ENCODE results near the gene FAM120A.

The FAM120A gene

GRCh38 chr9:93574091-93574899 lies 122.8 kb downstream of the FAM120A start:
- Histone ChIP-seq H2BK12ac (ENCODE audit: low read length) (no peak overlapping the region), H3K14ac (ENCODE audit: low read length) (no peak overlapping the region), H3K4ac (ENCODE audit: low read length) (no peak overlapping the region), H4K91ac (ENCODE audit: low read depth, low read length, poor library complexity) (no peak overlapping the region), H3K9me3 (replicated peaks in 1 of 2; ENCODE audit: control insufficient read depth in 2 of 2, insufficient read depth in 1 of 2, low read depth in 1 of 2, low read length in 2 of 2) (peaks cover 0 to 19% of the 10 kb centered on the region in 2 donors), H2BK15ac (ENCODE audit: low read length) (no peak overlapping the region), H4K8ac (ENCODE audit: low read depth, low read length) (no peak overlapping the region), H3K4me1 (ENCODE audit: control insufficient read depth in 2 of 2, insufficient read depth in 1 of 2, low read depth in 1 of 2, low read length in 2 of 2) (peaks cover 10 to 11% of the 10 kb centered on the region in 2 donors), H3K27me3 (ENCODE audit: control insufficient read depth in 3 of 3, insufficient read depth in 3 of 3, low read depth in 1 of 3, low read length in 3 of 3) (no peaks in the 10 kb centered on the region), H3K79me1 (ENCODE audit: low read depth, low read length) (peaks cover 15% of the 10 kb centered on the region), H3K4me2 (ENCODE audit: insufficient read depth, low read length, poor library complexity, severe bottlenecking) (no peak overlapping the region), H3K9ac (ENCODE audit: low read depth, low read length, poor library complexity) (no peak overlapping the region), H3K27ac (replicated peaks; ENCODE audit: low read length) (no peak overlapping the region), H2AK5ac (ENCODE audit: low read depth, low read length) (no peak overlapping the region), H3K4me3 (ENCODE audit: low read length in 2 of 2) (no peak overlapping the region), H3K36me3 (replicated peaks in 1 of 2; ENCODE audit: control insufficient read depth in 2 of 2, insufficient read depth in 2 of 2, low read length in 2 of 2) (peaks cover 0 to 2% of the 10 kb centered on the region in 2 donors), H3K23ac (ENCODE audit: low read depth, low read length, poor library complexity) (no peak overlapping the region), H2AFZ (ENCODE audit: low read length) (no peak overlapping the region), H2BK120ac (ENCODE audit: low read depth, low read length) (no peak overlapping the region), H3K18ac (ENCODE audit: low read length) (no peak overlapping the region), H2BK5ac (ENCODE audit: low read length) (no peak overlapping the region)
- DNase-seq (ENCODE audit: low spot score) = no peak
- WGBS, 2 donors (ENCODE audit: extremely low coverage in 2 of 2, insufficient read length in 2 of 2, insufficient replicate concordance in 1 of 2) = no CpG with 5 or more reads among the region's 9 CpGs

- H3K4ac ChIP-seq (ENCODE audit: low read length) = no peak overlapping the region
- peak overlapping the region; percentile 30 for H2BK12ac ChIP-seq (ENCODE audit: low read length)
- no CpG with 5 or more reads among the region's 30 CpGs for WGBS, 2 donors (ENCODE audit: extremely low coverage in 2 of 2, insufficient read length in 2 of 2, insufficient replicate concordance in 1 of 2)
- H4K91ac ChIP-seq (ENCODE audit: low read depth, low read length, poor library complexity) = peak overlapping the region; percentile 96
- H3K14ac ChIP-seq (ENCODE audit: low read length) = peak overlapping the region; percentile 94
- no peak for DNase-seq (ENCODE audit: low spot score)
- peak overlapping the region; percentile 95 for H3K4me2 ChIP-seq (ENCODE audit: insufficient read depth, low read length, poor library complexity, severe bottlenecking)
- peak overlapping the region; percentile 75 for H3K23ac ChIP-seq (ENCODE audit: low read depth, low read length, poor library complexity)
- H3K4me3 ChIP-seq (ENCODE audit: low read length in 2 of 2) = peak overlapping the region; percentile 88 to 93
- H2BK15ac ChIP-seq (ENCODE audit: low read length) = peak overlapping the region; percentile 54
- peak overlapping the region; percentile 89 for H3K9ac ChIP-seq (ENCODE audit: low read depth, low read length, poor library complexity)
- H2BK5ac ChIP-seq (ENCODE audit: low read length) = peak overlapping the region; percentile 62
- H3K27me3 ChIP-seq (ENCODE audit: control insufficient read depth in 3 of 3, insufficient read depth in 3 of 3, low read depth in 1 of 3, low read length in 3 of 3) = no peaks in the 10 kb centered on the region
- no peak overlapping the region for H3K27ac ChIP-seq (replicated peaks; ENCODE audit: low read length)
- H3K79me1 ChIP-seq (ENCODE audit: low read depth, low read length) = peaks cover 17% of the 10 kb centered on the region
- H3K9me3 ChIP-seq (replicated peaks in 1 of 2; ENCODE audit: control insufficient read depth in 2 of 2, insufficient read depth in 1 of 2, low read depth in 1 of 2, low read length in 2 of 2) = peaks cover 0 to 19% of the 10 kb centered on the region in 2 donors
- peak overlapping the region; percentile 68 for H2BK120ac ChIP-seq (ENCODE audit: low read depth, low read length)
- H2AK5ac ChIP-seq (ENCODE audit: low read depth, low read length) = peak overlapping the region; percentile 93
- peaks cover 0 to 2% of the 10 kb centered on the region in 2 donors for H3K36me3 ChIP-seq (replicated peaks in 1 of 2; ENCODE audit: control insufficient read depth in 2 of 2, insufficient read depth in 2 of 2, low read length in 2 of 2)
- H2AFZ ChIP-seq (ENCODE audit: low read length) = peak overlapping the region; percentile 94
- H3K4me1 ChIP-seq (ENCODE audit: control insufficient read depth in 2 of 2, insufficient read depth in 1 of 2, low read depth in 1 of 2, low read length in 2 of 2) = peaks cover 10 to 11% of the 10 kb centered on the region in 2 donors
- peak overlapping the region; percentile 96 for H3K18ac ChIP-seq (ENCODE audit: low read length)
- H4K8ac ChIP-seq (ENCODE audit: low read depth, low read length) = no peak overlapping the region
Measured at GRCh38 chr9:93574900-93575795, 123.7 kb downstream of the FAM120A start.

GRCh38 chr9:93575796-93576257 lies 124.3 kb downstream of the FAM120A start:
- Histone ChIP-seq H3K27me3 (ENCODE audit: control insufficient read depth in 3 of 3, insufficient read depth in 3 of 3, low read depth in 1 of 3, low read length in 3 of 3) (no peaks in the 10 kb centered on the region), H3K9ac (ENCODE audit: low read depth, low read length, poor library complexity) (peak overlapping the region; percentile 89), H2BK12ac (ENCODE audit: low read length) (no peak overlapping the region), H2BK120ac (ENCODE audit: low read depth, low read length) (peak overlapping the region; percentile 68), H3K4ac (ENCODE audit: low read length) (no peak overlapping the region), H2AFZ (ENCODE audit: low read length) (peak overlapping the region; percentile 94), H3K36me3 (replicated peaks in 1 of 2; ENCODE audit: control insufficient read depth in 2 of 2, insufficient read depth in 2 of 2, low read length in 2 of 2) (peaks cover 0 to 2% of the 10 kb centered on the region in 2 donors), H3K4me2 (ENCODE audit: insufficient read depth, low read length, poor library complexity, severe bottlenecking) (peak overlapping the region; percentile 95), H3K27ac (replicated peaks; ENCODE audit: low read length) (no peak overlapping the region), H2BK5ac (ENCODE audit: low read length) (peak overlapping the region; percentile 62), H3K79me1 (ENCODE audit: low read depth, low read length) (peaks cover 18% of the 10 kb centered on the region), H3K9me3 (replicated peaks in 1 of 2; ENCODE audit: control insufficient read depth in 2 of 2, insufficient read depth in 1 of 2, low read depth in 1 of 2, low read length in 2 of 2) (peaks cover 0 to 13% of the 10 kb centered on the region in 2 donors), H3K4me1 (ENCODE audit: control insufficient read depth in 2 of 2, insufficient read depth in 1 of 2, low read depth in 1 of 2, low read length in 2 of 2) (peaks cover 11 to 12% of the 10 kb centered on the region in 2 donors), H4K91ac (ENCODE audit: low read depth, low read length, poor library complexity) (no peak overlapping the region), H3K14ac (ENCODE audit: low read length) (peak overlapping the region; percentile 94), H3K18ac (ENCODE audit: low read length) (peak overlapping the region; percentile 96), H2BK15ac (ENCODE audit: low read length) (no peak overlapping the region), H3K23ac (ENCODE audit: low read depth, low read length, poor library complexity) (peak overlapping the region; percentile 75), H3K4me3 (ENCODE audit: low read length in 2 of 2) (peak overlapping the region; percentile 88 to 93), H2AK5ac (ENCODE audit: low read depth, low read length) (peak overlapping the region; percentile 93), H4K8ac (ENCODE audit: low read depth, low read length) (no peak overlapping the region)
- peak; percentile 6 for DNase-seq (ENCODE audit: low spot score)
- WGBS, 2 donors (ENCODE audit: extremely low coverage in 2 of 2, insufficient read length in 2 of 2, insufficient replicate concordance in 1 of 2) = no CpG with 5 or more reads among the region's 26 CpGs

Data from neuronal stem cell (in vitro differentiated cells).